K562 (cell line): ENCODE results near the gene RNF168. TPM values are rescaled to one million over a fixed set of nuclear protein-coding genes. Genes with fewer than 3 reads are reported as not detected.
A peak's percentile ranks its signal among the peaks of the same experiment; 100 is the strongest.

ENCODE experiments used
- CHD2 ChIP-seq: IDR thresholded peaks from 2 replicates; pipeline ENCODE4 v1.6.1; 2011; ENCODE audit warnings: low read depth, low read length
- CTBP1 ChIP-seq: fragments of 450-650 bp; IDR thresholded peaks from 2 replicates; pipeline ENCODE4 v1.6.1; 2016; ENCODE audit warnings: borderline replicate concordance
- DPF2 ChIP-seq: fragments of 450-650 bp; IDR thresholded peaks from 2 replicates; pipeline ENCODE4 v1.6.1; 2016
- ELF2 ChIP-seq: fragments of 250-450 bp; sonication (Bioruptor Pico); IDR thresholded peaks from 2 replicates; pipeline ENCODE4 v1.5.0; 2021; ENCODE audit warnings: mild to moderate bottlenecking
- FIP1L1 ChIP-seq: fragments of 200-400 bp; formaldehyde crosslinking; IDR thresholded peaks from 2 replicates; pipeline ENCODE4 v1.6.1; 2018; ENCODE audit warnings: mild to moderate bottlenecking, low read depth, low read length; ENCODE audit not compliant: poor library complexity, severe bottlenecking
- HMG20B ChIP-seq: fragments of 250-450 bp; sonication (Bioruptor Pico); IDR thresholded peaks from 2 replicates; pipeline ENCODE4 v1.5.0; 2021; ENCODE audit warnings: mild to moderate bottlenecking
- KAT8 ChIP-seq: fragments of 450-650 bp; IDR thresholded peaks from 2 replicates; pipeline ENCODE4 v1.6.1; 2016; ENCODE audit warnings: low read depth, mild to moderate bottlenecking
- MAFK ChIP-seq: IDR thresholded peaks from 2 replicates; pipeline ENCODE4 v1.6.1; 2011; ENCODE audit warnings: low read length, improper control_type of control experiment
- MAZ ChIP-seq, 2 experiments: fragments of 450-650 bp in 1 of 2; sonication (generic) in 1 of 2; formaldehyde crosslinking; IDR thresholded peaks in 1 of 2; conservative IDR thresholded peaks in 1 of 2; 2 replicates each; pipeline versions ENCODE4 v1.4.0 to v1.5.0; 2020; ENCODE audit warnings: mild to moderate bottlenecking in 1 of 2, missing genetic modification reagents in 1 of 2
- NEUROD1 ChIP-seq: fragments of 150-350 bp; IDR thresholded peaks from 2 replicates; pipeline ENCODE4 v1.6.1; 2014; ENCODE audit warnings: borderline replicate concordance, low read length, low read depth; ENCODE audit not compliant: partially characterized antibody
- NR2C2 ChIP-seq, 2 experiments: fragments of 200-800 bp in 1 of 2; sonication (Bioruptor generic) in 1 of 2; sonication (generic) in 1 of 2; formaldehyde crosslinking in 1 of 2; IDR thresholded peaks; 2 replicates each; pipeline versions ENCODE4 v1.6.1 to v1.8.0; 2016 to 2022; ENCODE audit warnings: mild to moderate bottlenecking in 1 of 2, missing compliant biosample characterization in 1 of 2, missing genetic modification characterization in 1 of 2, missing genetic modification reagents in 1 of 2
- PHF20 ChIP-seq: fragments of 450-650 bp; IDR thresholded peaks from 2 replicates; pipeline ENCODE4 v1.6.1; 2018; ENCODE audit not compliant: partially characterized antibody
- RBFOX2 ChIP-seq: fragments of 200-400 bp; formaldehyde crosslinking; IDR thresholded peaks from 2 replicates; pipeline ENCODE4 v1.6.1; 2017; ENCODE audit warnings: low read depth, mild to moderate bottlenecking, low read length, moderate library complexity
- RFX1 ChIP-seq: fragments of 450-650 bp; IDR thresholded peaks from 2 replicates; pipeline ENCODE4 v1.6.1; 2016; ENCODE audit warnings: mild to moderate bottlenecking, moderate library complexity
- SP1 ChIP-seq: sonication (generic); formaldehyde crosslinking; IDR thresholded peaks from 2 replicates; pipeline ENCODE4 v1.8.1; 2022; ENCODE audit warnings: mild to moderate bottlenecking, missing genetic modification reagents
- SP2 ChIP-seq: IDR thresholded peaks from 2 replicates; pipeline ENCODE4 v1.6.1; 2011; ENCODE audit warnings: mild to moderate bottlenecking, low read depth, low read length, moderate library complexity; ENCODE audit not compliant: poor library complexity, severe bottlenecking; ENCODE audit errors: extremely low read depth
- TAF7 ChIP-seq: fragments of 450-650 bp; IDR thresholded peaks from 2 replicates; pipeline ENCODE4 v1.6.1; 2016; ENCODE audit warnings: missing genetic modification characterization, missing compliant biosample characterization
- U2AF1 ChIP-seq: fragments of 200-400 bp; formaldehyde crosslinking; optimal IDR thresholded peaks from 2 replicates; pipeline ENCODE3; 2017; ENCODE audit warnings: mild to moderate bottlenecking, low read depth, low read length, moderate library complexity
- ZBTB34 ChIP-seq: fragments of 250-450 bp; sonication (Bioruptor Pico); IDR thresholded peaks from 2 replicates; pipeline ENCODE4 v1.8.0; 2021; ENCODE audit warnings: mild to moderate bottlenecking, moderate library complexity
- ZFP36 ChIP-seq: fragments of 150-350 bp; IDR thresholded peaks from 2 replicates; pipeline ENCODE4 v1.6.1; 2018; ENCODE audit warnings: low read length, low read depth; ENCODE audit not compliant: partially characterized antibody
- ZKSCAN3 ChIP-seq: fragments of 250-450 bp; sonication (Bioruptor Pico); IDR thresholded peaks from 2 replicates; pipeline ENCODE4 v1.4.0; 2020
- ZKSCAN8 ChIP-seq: fragments of 200-800 bp; sonication (Bioruptor generic); IDR thresholded peaks from 2 replicates; pipeline ENCODE4 v1.6.1; 2016; ENCODE audit warnings: missing genetic modification characterization, missing compliant biosample characterization
- ZNF184 ChIP-seq: sonication (generic); formaldehyde crosslinking; IDR thresholded peaks from 2 replicates; pipeline ENCODE4 v1.5.0; 2020; ENCODE audit warnings: missing genetic modification reagents
- ZNF507 ChIP-seq: conservative IDR thresholded peaks from 2 replicates; pipeline ENCODE4 v1.6.1; 2017; ENCODE audit warnings: missing genetic modification characterization, missing compliant biosample characterization
- polyA plus RNA-seq, 8 experiments: library from polyadenylated mRNA; depleted of rRNA in 4 of 8; stranded (reverse) in 5 of 8; unstranded in 3 of 8; fragments of >200 nt; fragmentation: Nextera tagmentation in 2 of 8; fragmentation: Illumina TruSeq in 1 of 8; extraction: Ambion mirVana in 2 of 8; extraction: Trizol in 1 of 8; gene quantifications; 2 replicates each; pipeline versions ENCODE4 v1.2.1 to v1.2.3, GENCODE V29; 2011 to 2014; ENCODE audit warnings: inconsistent platforms in 1 of 8, missing spikeins in 1 of 8
- total RNA-seq, 7 experiments: library from RNA; depleted of rRNA in 6 of 7; stranded (reverse); fragments of >200 nt in 6 of 7; fragmentation: Illumina TruSeq in 2 of 7; extraction: Trizol in 2 of 7; gene quantifications; 2 replicates each; pipeline versions ENCODE4 v1.2.1 to v1.2.3, GENCODE V29; 2011 to 2021; ENCODE audit warnings: low replicate concordance in 1 of 7
- TF ChIP-seq, protein P1 (sequence below): fragments of 450-650 bp; formaldehyde crosslinking; IDR thresholded peaks from 2 replicates; pipeline ENCODE4 v1.4.0; 2020; ENCODE audit warnings: mild to moderate bottlenecking, mixed read lengths
- TF ChIP-seq, protein P2 (sequence below): fragments of 450-650 bp; formaldehyde crosslinking; conservative IDR thresholded peaks from 2 replicates; pipeline ENCODE4 v1.4.0; 2022; ENCODE audit warnings: mild to moderate bottlenecking, missing genetic modification characterization

Gene RNF168
- total and polyA plus RNA-seq, 9 of the 15 experiments (the other 6 are each of a cell fraction or from before 2014, with no cell fraction given), result 6.0 to 32.1 (median 16.6) TPM

DNA sequence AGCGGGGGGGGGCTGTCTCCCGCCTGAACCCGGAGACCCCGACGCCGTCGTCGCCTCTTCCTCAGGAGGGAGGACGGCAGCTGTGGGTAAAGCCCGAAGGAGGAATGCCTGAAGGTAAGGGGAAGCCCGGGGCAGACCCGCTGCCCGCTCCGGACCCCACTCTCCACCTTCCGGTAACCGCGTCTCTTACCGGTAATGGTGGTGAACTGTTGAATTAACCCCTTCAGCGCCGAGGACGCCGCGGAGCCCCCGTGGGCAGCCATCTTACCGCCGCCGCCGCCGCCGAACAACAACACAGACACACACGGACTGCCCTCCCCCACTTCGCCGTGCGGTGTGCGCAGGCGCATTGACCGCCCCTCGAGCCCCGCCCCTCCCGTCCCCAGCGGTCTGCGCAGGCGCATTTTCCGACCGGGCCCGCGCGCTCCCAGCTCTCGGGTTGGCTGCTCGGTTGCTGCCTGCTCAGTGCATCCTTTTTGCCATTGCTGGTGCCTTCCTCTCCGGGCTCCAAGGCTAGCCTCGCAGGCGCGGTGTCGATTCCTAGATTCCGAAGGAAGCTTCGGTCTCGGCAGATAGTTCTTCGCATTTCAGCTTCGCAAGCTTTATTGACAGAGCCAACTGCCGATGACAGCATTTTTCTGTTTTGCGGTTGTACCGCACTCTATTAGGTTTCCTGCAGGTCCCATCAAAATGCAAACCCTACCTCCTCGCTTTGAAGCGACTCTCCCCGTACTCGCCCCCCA lies 71.3 kb downstream of the RNF168 start, which contains the start of gene UBXN7 (continued):
- no peak for TF ChIP-seq HMG20B
- TF ChIP-seq RFX1, result no peak
- no peak for TF ChIP-seq DPF2
- no peak for TF ChIP-seq SP2
- TF ChIP-seq CTBP1, result no peak; the same call in 1 of the 2 replicates
- no peak for TF ChIP-seq ZNF507 (tag)
- TF ChIP-seq TAF7 (tag), result no peak; the same call in none of the 2 replicates
- TF ChIP-seq ZKSCAN3 (CRISPR knock-in tag), result no peak
- no peak for TF ChIP-seq ELF2
- no peak for TF ChIP-seq NEUROD1
- peak; percentile 56; the same call in 1 of the 2 replicates for TF ChIP-seq CHD2
- no peak for TF ChIP-seq ZNF184
- no peak for TF ChIP-seq ZBTB34 (CRISPR knock-in tag)
- no peak for TF ChIP-seq PHF20
- TF ChIP-seq ZFP36, result no peak
- no peak for TF ChIP-seq U2AF1
- TF ChIP-seq, protein P1, sequence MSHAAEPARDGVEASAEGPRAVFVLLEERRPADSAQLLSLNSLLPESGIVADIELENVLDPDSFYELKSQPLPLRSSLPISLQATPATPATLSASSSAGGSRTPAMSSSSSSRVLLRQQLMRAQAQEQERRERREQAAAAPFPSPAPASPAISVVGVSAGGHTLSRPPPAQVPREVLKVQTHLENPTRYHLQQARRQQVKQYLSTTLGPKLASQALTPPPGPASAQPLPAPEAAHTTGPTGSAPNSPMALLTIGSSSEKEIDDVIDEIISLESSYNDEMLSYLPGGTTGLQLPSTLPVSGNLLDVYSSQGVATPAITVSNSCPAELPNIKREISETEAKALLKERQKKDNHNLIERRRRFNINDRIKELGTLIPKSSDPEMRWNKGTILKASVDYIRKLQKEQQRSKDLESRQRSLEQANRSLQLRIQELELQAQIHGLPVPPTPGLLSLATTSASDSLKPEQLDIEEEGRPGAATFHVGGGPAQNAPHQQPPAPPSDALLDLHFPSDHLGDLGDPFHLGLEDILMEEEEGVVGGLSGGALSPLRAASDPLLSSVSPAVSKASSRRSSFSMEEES (CRISPR knock-in tag), result no peak
- no peak for TF ChIP-seq FIP1L1
- peak; percentile 90 for TF ChIP-seq RBFOX2
- peak; percentile 54; the same call in 1 of the 2 replicates for TF ChIP-seq SP1
- no peak for TF ChIP-seq ZKSCAN8 (CRISPR knock-in tag)
- no peak for TF ChIP-seq KAT8
- TF ChIP-seq, protein P2, sequence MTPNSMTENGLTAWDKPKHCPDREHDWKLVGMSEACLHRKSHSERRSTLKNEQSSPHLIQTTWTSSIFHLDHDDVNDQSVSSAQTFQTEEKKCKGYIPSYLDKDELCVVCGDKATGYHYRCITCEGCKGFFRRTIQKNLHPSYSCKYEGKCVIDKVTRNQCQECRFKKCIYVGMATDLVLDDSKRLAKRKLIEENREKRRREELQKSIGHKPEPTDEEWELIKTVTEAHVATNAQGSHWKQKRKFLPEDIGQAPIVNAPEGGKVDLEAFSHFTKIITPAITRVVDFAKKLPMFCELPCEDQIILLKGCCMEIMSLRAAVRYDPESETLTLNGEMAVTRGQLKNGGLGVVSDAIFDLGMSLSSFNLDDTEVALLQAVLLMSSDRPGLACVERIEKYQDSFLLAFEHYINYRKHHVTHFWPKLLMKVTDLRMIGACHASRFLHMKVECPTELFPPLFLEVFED (CRISPR knock-in tag), result no peak
- peak; percentile 67 to 69; a peak in 2 of 4 replicates for TF ChIP-seq MAZ (CRISPR knock-in tag; conservative IDR thresholded peaks at IDR 0.05 in 1 of 2, IDR thresholded peaks at IDR 0.05 in 1 of 2)
- TF ChIP-seq NR2C2 (CRISPR knock-in tag; IDR thresholded peaks at IDR 0.05), result no peak
- TF ChIP-seq NR2C2 (tag; IDR thresholded peaks at IDR 0.05), result no peak
- 0 out of 2 replicates have a peak, but pooled peaks have one; percentile 4 for TF ChIP-seq MAFK
